ENCODE data around the gene WSCD2. TPM values are rescaled to one million over a fixed set of nuclear protein-coding genes. Genes with fewer than 3 reads are reported as not detected.

The WSCD2 gene
- total RNA-seq, 2 donors from 2014 or later: not detected

GRCh38 chr12:108241986-108242703 lies 113.1 kb downstream of the WSCD2 start:
- H3K36me3 Mint-ChIP-seq (ENCODE audit: insufficient read depth in 2 of 2): no peaks in the 10 kb centered on the region
- DNase-seq (no peak), ATAC-seq (replicated peaks in 1 of 2) (no peak)
- H3K4me3 Mint-ChIP-seq: no peak overlapping the region
- no peaks in the 10 kb centered on the region for H3K9me3 Mint-ChIP-seq
- H3K4me1 Mint-ChIP-seq (ENCODE audit: low read depth): no peaks in the 10 kb centered on the region
- peaks cover 9% of the 10 kb centered on the region for H3K27me3 Mint-ChIP-seq (ENCODE audit: low read depth)
- H3K27ac Mint-ChIP-seq: no peak overlapping the region

- no peaks in the 10 kb centered on the region for H3K9me3 Mint-ChIP-seq
- no peaks in the 10 kb centered on the region for H3K36me3 Mint-ChIP-seq (ENCODE audit: insufficient read depth in 2 of 2)
- no peaks in the 10 kb centered on the region for H3K4me1 Mint-ChIP-seq (ENCODE audit: low read depth)
- ATAC-seq (replicated peaks in 1 of 2) (no peak), DNase-seq (no peak)
- peaks cover 5% of the 10 kb centered on the region for H3K27me3 Mint-ChIP-seq (ENCODE audit: low read depth)
- no peak overlapping the region for H3K27ac Mint-ChIP-seq
- H3K4me3 Mint-ChIP-seq: no peak overlapping the region
These were observed 118.0 kb downstream of the WSCD2 start for GRCh38 chr12:108247130-108247529.

DNA sequence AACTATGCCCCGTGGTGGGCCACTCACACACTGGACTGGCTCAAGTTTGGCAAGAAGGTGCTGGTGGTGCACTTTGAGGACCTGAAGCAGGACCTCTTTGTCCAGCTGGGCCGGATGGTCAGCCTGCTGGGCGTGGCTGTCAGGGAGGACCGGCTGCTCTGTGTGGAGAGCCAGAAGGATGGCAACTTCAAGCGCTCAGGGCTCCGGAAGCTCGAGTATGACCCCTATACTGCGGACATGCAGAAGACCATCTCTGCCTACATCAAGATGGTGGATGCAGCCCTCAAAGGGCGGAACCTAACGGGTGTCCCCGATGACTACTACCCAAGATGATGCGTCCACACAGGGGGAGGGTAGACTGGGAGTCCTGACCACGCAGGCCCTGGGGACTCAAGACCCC lies 118.9 kb downstream of the WSCD2 start:
- DNase-seq: no peak
- ATAC-seq (replicated peaks in 1 of 2): no peak
- Mint-ChIP-seq H3K27me3 (ENCODE audit: low read depth) (peaks cover 5% of the 10 kb centered on the region), H3K9me3 (no peaks in the 10 kb centered on the region), H3K36me3 (ENCODE audit: insufficient read depth in 2 of 2) (no peaks in the 10 kb centered on the region), H3K4me3 (no peak overlapping the region), H3K4me1 (ENCODE audit: low read depth) (no peaks in the 10 kb centered on the region), H3K27ac (no peak overlapping the region)

- no peak overlapping the region for H3K27ac Mint-ChIP-seq
- H3K4me1 Mint-ChIP-seq (ENCODE audit: low read depth): no peaks in the 10 kb centered on the region
- H3K36me3 Mint-ChIP-seq (ENCODE audit: insufficient read depth in 2 of 2): no peaks in the 10 kb centered on the region
- H3K27me3 Mint-ChIP-seq (ENCODE audit: low read depth): peaks cover 5% of the 10 kb centered on the region
- no peak overlapping the region for H3K4me3 Mint-ChIP-seq
- no peak for ATAC-seq (replicated peaks in 1 of 2)
- no peaks in the 10 kb centered on the region for H3K9me3 Mint-ChIP-seq
- DNase-seq: no peak
These were observed 123.4 kb downstream of the WSCD2 start for GRCh38 chr12:108252523-108252922.

- no peak overlapping the region for H3K4me3 Mint-ChIP-seq
- peaks cover 0 to 1% of the 10 kb centered on the region in 2 donors for H3K9me3 Mint-ChIP-seq
- peaks cover 5% of the 10 kb centered on the region for H3K27me3 Mint-ChIP-seq (ENCODE audit: low read depth)
- ATAC-seq (replicated peaks in 1 of 2): no peak
- H3K4me1 Mint-ChIP-seq (ENCODE audit: low read depth): no peaks in the 10 kb centered on the region
- no peak overlapping the region for H3K27ac Mint-ChIP-seq
- no peak for DNase-seq
- no peaks in the 10 kb centered on the region for H3K36me3 Mint-ChIP-seq (ENCODE audit: insufficient read depth in 2 of 2)
These were observed 124.5 kb downstream of the WSCD2 start for GRCh38 chr12:108253540-108253939.

DNA sequence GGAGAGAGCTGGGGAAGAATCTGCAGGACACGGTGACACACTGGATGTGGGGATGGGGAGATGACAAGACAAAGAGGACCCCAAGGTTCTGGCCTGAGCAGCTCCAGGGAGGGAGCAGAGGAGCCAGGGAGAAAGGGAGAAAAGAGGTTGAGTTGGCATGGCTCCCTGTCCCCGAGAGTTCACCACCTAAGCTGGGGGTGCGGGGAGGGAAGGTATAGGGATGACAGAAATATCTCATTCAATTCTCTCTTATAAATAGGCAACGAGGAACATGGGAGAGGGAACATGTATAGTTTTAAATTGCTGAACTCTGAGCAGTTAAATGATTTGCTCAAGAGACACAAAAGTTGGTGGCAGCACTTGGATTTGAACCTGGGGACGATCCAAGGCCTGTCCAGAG lies 124.9 kb downstream of the WSCD2 start:
- Mint-ChIP-seq H3K4me1 (ENCODE audit: low read depth) (no peaks in the 10 kb centered on the region), H3K27me3 (ENCODE audit: low read depth) (peaks cover 5% of the 10 kb centered on the region), H3K27ac (no peak overlapping the region), H3K4me3 (no peak overlapping the region), H3K36me3 (ENCODE audit: insufficient read depth in 2 of 2) (no peaks in the 10 kb centered on the region), H3K9me3 (peaks cover 0 to 4% of the 10 kb centered on the region in 2 donors)
- ATAC-seq (replicated peaks in 1 of 2) (no peak), DNase-seq (no peak)

GRCh38 chr12:108254517-108255251 lies 125.6 kb downstream of the WSCD2 start:
- H3K27me3 Mint-ChIP-seq (ENCODE audit: low read depth): no peaks in the 10 kb centered on the region
- DNase-seq: no peak
- no peak overlapping the region for H3K4me3 Mint-ChIP-seq
- H3K36me3 Mint-ChIP-seq (ENCODE audit: insufficient read depth in 2 of 2): no peaks in the 10 kb centered on the region
- H3K9me3 Mint-ChIP-seq: peaks cover 2 to 4% of the 10 kb centered on the region in 2 donors
- no peak for ATAC-seq (replicated peaks in 1 of 2)
- H3K27ac Mint-ChIP-seq: no peak overlapping the region
- H3K4me1 Mint-ChIP-seq (ENCODE audit: low read depth): no peaks in the 10 kb centered on the region

DNA sequence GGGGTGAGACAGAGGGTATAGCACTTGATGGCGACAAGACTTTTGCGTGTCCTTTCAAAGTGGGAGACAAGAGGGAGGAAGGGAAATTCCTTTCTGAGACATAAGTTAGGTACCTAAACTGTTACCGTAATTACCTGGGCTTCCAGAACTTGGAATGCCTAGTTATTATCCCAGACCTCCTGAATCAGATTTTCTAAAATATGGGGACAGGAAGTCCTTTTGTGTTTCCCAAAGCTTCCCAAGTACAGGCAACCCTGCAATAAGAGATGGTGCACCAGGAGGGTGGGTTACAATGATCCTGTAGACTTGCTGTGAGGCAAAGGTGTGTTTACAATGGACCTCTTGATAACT lies 126.1 kb downstream of the WSCD2 start:
- H3K36me3 Mint-ChIP-seq (ENCODE audit: insufficient read depth in 2 of 2): no peaks in the 10 kb centered on the region
- DNase-seq (no peak), ATAC-seq (replicated peaks in 1 of 2) (no peak)
- peaks cover 3 to 6% of the 10 kb centered on the region in 2 donors for H3K9me3 Mint-ChIP-seq
- no peak overlapping the region for H3K27ac Mint-ChIP-seq
- no peaks in the 10 kb centered on the region for H3K27me3 Mint-ChIP-seq (ENCODE audit: low read depth)
- H3K4me1 Mint-ChIP-seq (ENCODE audit: low read depth): no peaks in the 10 kb centered on the region
- H3K4me3 Mint-ChIP-seq: no peak overlapping the region

DNA sequence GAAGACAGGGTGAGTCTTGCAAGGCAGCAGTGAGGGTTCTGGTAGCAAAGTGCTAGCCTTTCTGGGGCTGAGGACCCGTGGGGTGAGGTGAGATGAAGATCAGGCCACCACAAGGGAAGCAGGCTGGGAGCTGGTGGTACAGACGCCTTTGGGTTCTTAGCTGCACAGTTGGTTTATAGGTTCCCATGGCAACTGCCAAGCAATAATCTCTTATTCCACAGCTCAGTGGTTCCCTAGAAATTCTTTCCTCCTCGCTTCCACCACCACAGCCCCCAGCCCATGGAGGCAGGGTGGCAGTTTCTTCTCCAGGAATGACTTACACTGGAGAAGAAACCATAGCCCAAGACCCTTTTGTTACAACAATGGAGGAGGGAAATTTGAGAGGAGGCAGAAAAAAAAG lies 127.9 kb downstream of the WSCD2 start:
- Mint-ChIP-seq H3K27ac (no peak overlapping the region), H3K36me3 (ENCODE audit: insufficient read depth in 2 of 2) (peaks cover 0 to 2% of the 10 kb centered on the region in 2 donors), H3K4me1 (ENCODE audit: low read depth) (no peaks in the 10 kb centered on the region), H3K27me3 (ENCODE audit: low read depth) (no peaks in the 10 kb centered on the region), H3K4me3 (no peak overlapping the region), H3K9me3 (peaks cover 7 to 10% of the 10 kb centered on the region in 2 donors)
- ATAC-seq (replicated peaks in 1 of 2): no peak
- no peak for DNase-seq

- H3K27ac Mint-ChIP-seq: no peak overlapping the region
- H3K9me3 Mint-ChIP-seq: peaks cover 10 to 11% of the 10 kb centered on the region in 2 donors
- ATAC-seq (replicated peaks in 1 of 2) (no peak), DNase-seq (no peak)
- H3K36me3 Mint-ChIP-seq (ENCODE audit: insufficient read depth in 2 of 2): peaks cover 0 to 2% of the 10 kb centered on the region in 2 donors
- H3K4me1 Mint-ChIP-seq (ENCODE audit: low read depth): no peaks in the 10 kb centered on the region
- H3K4me3 Mint-ChIP-seq: no peak overlapping the region
- H3K27me3 Mint-ChIP-seq (ENCODE audit: low read depth): no peaks in the 10 kb centered on the region
These were observed 128.6 kb downstream of the WSCD2 start for GRCh38 chr12:108257610-108258106.

DNA sequence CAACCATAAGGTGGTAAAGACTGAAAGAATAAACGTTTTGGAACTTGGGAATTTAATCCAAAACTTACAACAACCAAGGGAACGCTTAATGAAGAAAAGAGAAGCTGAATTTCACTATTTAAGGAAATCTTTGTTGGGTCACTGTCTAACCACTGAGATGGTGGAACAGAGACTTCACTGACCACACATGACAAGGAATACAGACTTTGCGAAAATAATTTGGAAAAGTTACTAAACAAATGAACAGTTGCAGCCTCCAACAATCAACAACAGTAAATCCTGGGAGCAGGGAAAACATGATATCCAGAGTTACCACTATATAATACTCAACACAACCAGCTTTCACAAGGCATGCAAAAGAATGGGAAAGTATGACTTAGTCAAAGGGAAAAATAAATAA lies 131.0 kb downstream of the WSCD2 start:
- H3K36me3 Mint-ChIP-seq (ENCODE audit: insufficient read depth in 2 of 2): peaks cover 0 to 2% of the 10 kb centered on the region in 2 donors
- H3K27me3 Mint-ChIP-seq (ENCODE audit: low read depth): peaks cover 6% of the 10 kb centered on the region
- peaks cover 10 to 14% of the 10 kb centered on the region in 2 donors for H3K9me3 Mint-ChIP-seq
- H3K4me1 Mint-ChIP-seq (ENCODE audit: low read depth): no peaks in the 10 kb centered on the region
- DNase-seq: no peak
- H3K27ac Mint-ChIP-seq: no peak overlapping the region
- H3K4me3 Mint-ChIP-seq: no peak overlapping the region
- ATAC-seq (replicated peaks in 1 of 2): no peak

DNA sequence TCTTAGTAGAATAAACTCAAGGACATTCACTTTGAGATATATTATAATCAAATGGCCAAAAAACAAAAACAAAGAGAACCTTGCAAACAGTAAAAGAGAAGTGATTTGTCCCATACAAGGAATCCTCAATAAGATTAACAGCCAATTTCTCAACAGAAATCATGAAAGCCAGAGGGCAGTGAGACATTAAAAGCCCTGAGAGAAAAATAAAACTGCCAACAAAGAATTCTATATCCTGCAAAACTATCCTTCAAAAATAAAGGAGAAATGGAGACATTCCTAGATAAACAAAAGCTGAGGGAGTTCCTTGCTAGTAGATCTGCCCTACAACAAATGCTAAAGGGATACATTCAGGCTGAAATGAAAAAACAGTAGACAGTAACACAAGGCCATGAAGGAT lies 131.9 kb downstream of the WSCD2 start:
- Mint-ChIP-seq H3K36me3 (ENCODE audit: insufficient read depth in 2 of 2) (peaks cover 0 to 2% of the 10 kb centered on the region in 2 donors), H3K9me3 (peaks cover 10 to 14% of the 10 kb centered on the region in 2 donors), H3K4me1 (ENCODE audit: low read depth) (no peaks in the 10 kb centered on the region), H3K27me3 (ENCODE audit: low read depth) (peaks cover 10% of the 10 kb centered on the region), H3K27ac (no peak overlapping the region), H3K4me3 (no peak overlapping the region)
- no peak for DNase-seq
- ATAC-seq (replicated peaks in 1 of 2): no peak

DNA sequence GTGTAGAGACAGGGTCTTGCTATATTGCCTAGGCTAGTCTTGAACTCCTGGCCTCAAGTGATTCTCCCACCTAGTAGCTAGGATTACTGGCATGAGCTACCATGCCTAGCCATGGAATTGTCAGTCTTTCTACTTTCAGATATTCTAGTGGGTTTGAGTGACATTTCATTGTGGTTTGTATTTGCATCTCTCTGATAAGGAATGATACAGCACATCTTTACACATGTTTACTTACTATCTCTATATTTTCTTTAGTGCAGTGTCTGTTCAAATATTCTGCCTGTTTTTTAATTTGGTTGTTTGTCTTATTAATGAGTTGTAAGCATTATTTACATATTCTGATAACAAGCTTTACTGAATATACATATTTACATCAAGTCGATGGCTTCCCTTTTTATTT lies 136.4 kb downstream of the WSCD2 start:
- Mint-ChIP-seq H3K27ac (no peak overlapping the region), H3K4me3 (no peak overlapping the region), H3K9me3 (peaks cover 2 to 9% of the 10 kb centered on the region in 2 donors), H3K4me1 (ENCODE audit: low read depth) (no peaks in the 10 kb centered on the region), H3K27me3 (ENCODE audit: low read depth) (peaks cover 13% of the 10 kb centered on the region), H3K36me3 (ENCODE audit: insufficient read depth in 2 of 2) (peaks cover 0 to 2% of the 10 kb centered on the region in 2 donors)
- ATAC-seq (replicated peaks in 1 of 2) (no peak), DNase-seq (no peak)

All from activated T-cell treated with anti-CD3 and anti-CD28 coated beads, Interleukin-2, amount 50 U/mL, for 72 hours (primary cell).